PFSK-1 (cell line): Measurements from ENCODE around the gene PIANP.

Experiments used
- FOXP2 ChIP-seq: optimal IDR thresholded peaks from 2 replicates; pipeline ENCODE3; 2011; ENCODE audit warnings: borderline replicate concordance, control low read depth, inconsistent platforms; ENCODE audit not compliant: insufficient read depth; ENCODE audit errors: extremely low read length, extremely low read depth
- POLR2AphosphoS5 ChIP-seq: IDR thresholded peaks from 2 replicates; pipeline ENCODE4 v1.6.1; 2012; ENCODE audit warnings: low read depth, mild to moderate bottlenecking, control low read depth, low read length, moderate library complexity
- SIN3A ChIP-seq: IDR thresholded peaks from 2 replicates; pipeline ENCODE4 v1.6.1; 2012; ENCODE audit warnings: mild to moderate bottlenecking, low read length, moderate library complexity, borderline replicate concordance; ENCODE audit not compliant: insufficient read depth
- TAF1 ChIP-seq: IDR thresholded peaks from 2 replicates; pipeline ENCODE4 v1.6.1; 2012; ENCODE audit warnings: low read length, control low read depth, borderline replicate concordance; ENCODE audit not compliant: insufficient read depth
- TF ChIP-seq, protein P1 (sequence below), 2 experiments: IDR thresholded peaks; 2 replicates each; pipeline versions ENCODE4 v1.6.1 to v1.8.0; 2011 to 2012; ENCODE audit warnings: low read depth in 2 of 2, low read length in 2 of 2, control low read depth in 1 of 2, inconsistent platforms in 1 of 2, mild to moderate bottlenecking in 1 of 2, moderate library complexity in 1 of 2; ENCODE audit not compliant: insufficient read depth in 1 of 2

DNA sequence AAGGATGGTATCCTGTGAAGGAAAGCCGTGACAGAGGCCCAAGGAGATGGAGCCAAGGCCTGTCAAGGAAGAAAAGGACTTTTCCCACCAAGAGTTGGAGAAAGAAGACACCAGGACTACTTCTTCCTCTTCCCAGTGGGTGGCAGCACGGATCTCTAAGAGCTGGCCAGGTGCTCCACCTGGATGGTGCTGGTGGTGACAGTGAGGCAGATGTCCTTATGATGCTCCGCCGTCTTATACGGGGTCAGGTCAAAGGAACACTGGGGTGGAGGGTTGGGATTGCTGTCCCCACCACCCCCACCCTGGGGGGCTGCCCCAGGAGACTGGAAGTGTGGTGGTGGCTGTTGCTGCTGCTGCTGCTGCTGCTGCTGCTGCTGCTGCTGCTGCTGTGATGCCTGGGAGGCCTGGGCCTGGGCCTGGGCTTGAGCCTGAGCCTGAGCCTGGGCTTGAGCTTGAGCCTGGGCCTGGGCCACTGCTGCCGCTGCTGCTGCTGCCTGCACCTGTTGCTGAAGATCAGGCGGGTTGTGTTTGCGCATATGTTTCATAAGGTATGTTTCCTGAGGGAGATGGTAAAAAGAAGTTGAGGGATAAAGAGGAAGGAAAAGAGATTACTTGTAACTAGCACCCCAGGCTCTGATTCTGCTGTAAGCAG, 32.9 kb downstream of the PIANP start:
- TF ChIP-seq POLR2AphosphoS5 (no peak), TAF1 (no peak), SIN3A (no peak), FOXP2 (no peak)
- TF ChIP-seq, protein P1, sequence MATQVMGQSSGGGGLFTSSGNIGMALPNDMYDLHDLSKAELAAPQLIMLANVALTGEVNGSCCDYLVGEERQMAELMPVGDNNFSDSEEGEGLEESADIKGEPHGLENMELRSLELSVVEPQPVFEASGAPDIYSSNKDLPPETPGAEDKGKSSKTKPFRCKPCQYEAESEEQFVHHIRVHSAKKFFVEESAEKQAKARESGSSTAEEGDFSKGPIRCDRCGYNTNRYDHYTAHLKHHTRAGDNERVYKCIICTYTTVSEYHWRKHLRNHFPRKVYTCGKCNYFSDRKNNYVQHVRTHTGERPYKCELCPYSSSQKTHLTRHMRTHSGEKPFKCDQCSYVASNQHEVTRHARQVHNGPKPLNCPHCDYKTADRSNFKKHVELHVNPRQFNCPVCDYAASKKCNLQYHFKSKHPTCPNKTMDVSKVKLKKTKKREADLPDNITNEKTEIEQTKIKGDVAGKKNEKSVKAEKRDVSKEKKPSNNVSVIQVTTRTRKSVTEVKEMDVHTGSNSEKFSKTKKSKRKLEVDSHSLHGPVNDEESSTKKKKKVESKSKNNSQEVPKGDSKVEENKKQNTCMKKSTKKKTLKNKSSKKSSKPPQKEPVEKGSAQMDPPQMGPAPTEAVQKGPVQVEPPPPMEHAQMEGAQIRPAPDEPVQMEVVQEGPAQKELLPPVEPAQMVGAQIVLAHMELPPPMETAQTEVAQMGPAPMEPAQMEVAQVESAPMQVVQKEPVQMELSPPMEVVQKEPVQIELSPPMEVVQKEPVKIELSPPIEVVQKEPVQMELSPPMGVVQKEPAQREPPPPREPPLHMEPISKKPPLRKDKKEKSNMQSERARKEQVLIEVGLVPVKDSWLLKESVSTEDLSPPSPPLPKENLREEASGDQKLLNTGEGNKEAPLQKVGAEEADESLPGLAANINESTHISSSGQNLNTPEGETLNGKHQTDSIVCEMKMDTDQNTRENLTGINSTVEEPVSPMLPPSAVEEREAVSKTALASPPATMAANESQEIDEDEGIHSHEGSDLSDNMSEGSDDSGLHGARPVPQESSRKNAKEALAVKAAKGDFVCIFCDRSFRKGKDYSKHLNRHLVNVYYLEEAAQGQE (IDR thresholded peaks at IDR 0.05; ENCODE audit: insufficient read depth in 1 of 2, low read depth in 2 of 2, low read length in 2 of 2), result no peak
